GM12872 (cell line): ENCODE data around the gene TMBIM1.

Source experiments
- TF ChIP-seq, protein P1 (sequence below): IDR thresholded peaks from 3 replicates; pipeline ENCODE4 v1.5.1; 2011; ENCODE audit warnings: low read depth, mild to moderate bottlenecking, low read length, moderate library complexity; ENCODE audit not compliant: insufficient read depth

Gene TMBIM1

DNA sequence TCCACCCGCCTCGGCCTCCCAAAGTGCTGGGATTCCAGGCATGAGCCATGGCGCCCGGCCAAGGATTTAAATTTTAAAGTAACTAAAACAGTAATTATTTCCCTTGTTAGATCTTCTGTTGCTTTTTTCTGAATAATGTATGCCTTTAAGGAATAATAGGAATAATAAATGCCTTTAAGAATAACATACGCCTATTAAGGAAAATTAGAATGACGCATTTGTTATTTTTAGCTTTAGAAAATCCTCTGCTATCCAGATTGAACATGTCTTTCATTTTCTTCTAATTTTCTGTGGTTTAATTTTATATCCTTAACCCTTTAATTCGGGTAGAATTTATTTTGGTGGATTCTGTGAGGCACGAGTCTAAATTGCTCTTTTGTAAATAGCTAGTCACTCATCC, 23.1 kb upstream of the TMBIM1 start:
- TF ChIP-seq, protein P1, sequence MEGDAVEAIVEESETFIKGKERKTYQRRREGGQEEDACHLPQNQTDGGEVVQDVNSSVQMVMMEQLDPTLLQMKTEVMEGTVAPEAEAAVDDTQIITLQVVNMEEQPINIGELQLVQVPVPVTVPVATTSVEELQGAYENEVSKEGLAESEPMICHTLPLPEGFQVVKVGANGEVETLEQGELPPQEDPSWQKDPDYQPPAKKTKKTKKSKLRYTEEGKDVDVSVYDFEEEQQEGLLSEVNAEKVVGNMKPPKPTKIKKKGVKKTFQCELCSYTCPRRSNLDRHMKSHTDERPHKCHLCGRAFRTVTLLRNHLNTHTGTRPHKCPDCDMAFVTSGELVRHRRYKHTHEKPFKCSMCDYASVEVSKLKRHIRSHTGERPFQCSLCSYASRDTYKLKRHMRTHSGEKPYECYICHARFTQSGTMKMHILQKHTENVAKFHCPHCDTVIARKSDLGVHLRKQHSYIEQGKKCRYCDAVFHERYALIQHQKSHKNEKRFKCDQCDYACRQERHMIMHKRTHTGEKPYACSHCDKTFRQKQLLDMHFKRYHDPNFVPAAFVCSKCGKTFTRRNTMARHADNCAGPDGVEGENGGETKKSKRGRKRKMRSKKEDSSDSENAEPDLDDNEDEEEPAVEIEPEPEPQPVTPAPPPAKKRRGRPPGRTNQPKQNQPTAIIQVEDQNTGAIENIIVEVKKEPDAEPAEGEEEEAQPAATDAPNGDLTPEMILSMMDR, result no peak

- TF ChIP-seq, protein P1, result no peak
Observed at GRCh38 chr2:218313356-218313755, 21.1 kb upstream of the TMBIM1 start.

DNA sequence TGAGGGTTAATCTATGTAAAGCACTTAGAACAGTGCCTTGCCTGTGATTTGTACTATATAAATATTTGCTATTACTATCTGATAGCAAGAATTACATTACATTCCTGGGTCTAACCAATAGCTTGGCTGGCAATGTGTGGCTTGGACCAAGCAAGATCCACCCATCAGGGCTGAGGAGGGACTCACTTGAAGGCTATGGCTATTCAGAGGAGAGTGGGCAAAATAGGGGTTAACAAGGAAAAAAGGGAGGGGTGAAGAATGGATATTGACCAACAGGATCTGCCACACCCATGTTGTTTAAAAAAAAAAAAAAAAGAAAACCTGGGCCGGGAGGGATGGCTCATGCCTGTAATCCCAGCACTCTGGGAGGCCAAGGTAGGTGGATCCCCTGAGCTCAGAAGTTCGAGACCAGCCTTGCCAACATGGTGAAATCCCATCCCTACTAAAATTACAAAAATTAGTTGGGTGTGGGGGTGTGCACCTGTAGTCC, 20.0 kb upstream of the TMBIM1 start:
- TF ChIP-seq, protein P1, result no peak

DNA sequence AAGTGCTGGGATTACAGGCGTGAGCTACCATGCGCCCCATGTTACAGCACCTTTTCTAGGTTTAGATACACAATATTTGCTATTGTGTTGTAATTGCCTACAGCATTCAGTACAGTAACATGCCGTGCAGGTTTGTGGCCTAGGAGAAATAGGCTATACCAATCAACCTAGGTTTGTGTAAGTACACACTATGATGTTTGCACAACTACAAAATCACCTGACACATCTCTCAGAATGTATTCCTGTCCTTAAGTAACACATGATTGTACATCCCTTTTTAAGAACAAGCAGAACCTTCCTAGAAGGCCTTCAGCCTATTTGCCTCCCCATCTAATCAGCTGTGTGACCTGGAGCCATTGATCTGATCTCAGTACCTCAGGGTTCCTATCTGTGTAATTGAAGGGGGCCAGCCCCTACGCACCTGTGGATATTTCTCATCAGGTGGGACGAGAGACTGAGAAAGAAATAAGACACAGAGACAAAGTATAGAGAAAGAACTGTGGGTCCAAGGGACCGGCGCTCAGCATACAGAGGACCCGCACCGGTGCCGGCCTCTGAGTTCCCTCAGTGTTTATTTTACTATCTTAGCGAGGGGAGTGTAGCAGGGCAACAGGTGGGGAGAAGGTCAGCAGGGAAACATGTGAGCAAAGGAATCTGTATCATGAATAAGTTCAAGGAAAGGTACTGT, 18.7 kb upstream of the TMBIM1 start:
- TF ChIP-seq, protein P1, result no peak

DNA sequence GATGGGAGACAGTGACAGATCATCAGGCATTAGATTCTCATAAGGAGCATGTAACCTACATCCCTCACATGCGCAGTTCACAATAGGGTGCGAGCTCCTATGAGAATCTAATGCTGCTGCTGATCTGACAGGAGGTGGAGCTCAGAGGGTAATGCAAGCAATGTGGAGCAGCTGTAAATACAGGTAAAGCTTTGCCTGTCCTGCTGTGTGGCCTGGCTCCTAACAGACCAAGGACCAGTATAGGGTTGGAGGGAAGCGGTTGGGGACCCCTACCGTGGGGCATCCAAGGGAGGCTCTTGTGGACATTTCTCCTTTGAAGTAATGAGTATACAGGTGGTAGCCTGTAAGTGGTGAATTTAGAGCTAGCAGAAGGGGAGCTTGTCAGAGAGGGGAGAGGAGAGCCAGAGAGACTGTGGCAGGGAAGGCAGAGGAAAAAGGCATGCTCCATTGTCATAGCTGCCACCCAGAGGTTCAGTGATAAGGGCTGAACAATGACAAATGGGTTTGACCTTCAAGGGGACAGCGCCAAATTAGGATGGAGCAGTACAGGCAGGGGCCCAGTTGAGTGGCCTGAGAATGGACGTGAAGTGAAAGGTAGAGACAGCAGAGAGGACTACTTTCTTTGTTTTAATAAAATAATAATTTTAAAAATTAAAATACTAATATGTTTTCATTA, 15.2 kb upstream of the TMBIM1 start:
- TF ChIP-seq, protein P1, result no peak

DNA sequence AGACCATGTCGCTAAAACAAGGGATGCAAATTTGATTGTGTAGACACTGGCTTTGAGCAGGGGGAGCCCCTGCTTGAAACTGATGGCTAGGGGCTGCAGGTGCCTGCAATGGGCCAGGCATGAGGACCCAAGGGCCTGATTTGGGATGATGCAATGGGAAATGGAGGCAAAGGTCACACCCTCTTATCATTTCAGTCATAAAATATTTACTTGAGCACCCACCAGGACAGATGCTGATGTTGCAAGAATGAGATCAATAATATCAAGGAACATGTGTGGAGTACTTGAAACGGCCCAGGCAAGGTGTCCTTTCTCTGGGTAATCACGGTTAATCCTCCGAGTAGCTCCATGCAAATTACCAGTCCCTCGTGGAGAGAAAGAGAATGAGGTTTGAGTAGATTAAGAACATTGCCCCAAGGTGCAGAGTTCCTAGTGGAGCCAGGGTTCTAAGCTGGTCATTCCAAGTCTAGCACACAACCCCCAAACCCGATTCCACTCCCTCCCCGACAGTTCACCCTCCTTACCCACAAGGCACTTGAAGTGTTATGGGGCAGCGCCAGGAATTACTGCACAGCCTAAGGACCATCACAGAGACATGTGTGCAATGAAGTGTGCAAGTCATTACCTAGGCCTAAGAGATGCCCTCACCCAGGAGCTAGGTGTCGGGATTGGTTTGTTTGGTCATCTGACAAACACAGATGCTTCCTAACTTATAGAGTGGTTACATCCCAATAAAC, 14.0 kb upstream of the TMBIM1 start:
- TF ChIP-seq, protein P1, result no peak

DNA sequence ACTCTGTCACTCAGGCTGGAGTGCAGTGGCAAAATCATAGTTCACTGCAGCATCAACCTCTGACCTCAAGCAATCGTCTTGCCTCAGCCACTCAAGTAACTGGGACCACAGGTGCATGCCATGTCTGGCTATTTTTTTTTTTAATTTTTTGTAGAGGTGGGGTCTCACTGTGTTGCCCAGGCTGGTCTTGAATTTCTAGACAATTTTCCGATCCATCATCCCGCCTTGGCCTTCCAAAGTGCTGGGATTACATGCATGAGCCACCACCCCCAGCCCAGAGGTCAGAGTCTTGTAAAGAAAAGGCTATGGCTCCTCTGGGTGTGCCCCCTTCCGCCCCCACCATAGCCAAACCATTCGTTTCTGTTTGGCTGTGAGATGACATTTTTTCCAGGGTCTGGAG, 13.1 kb upstream of the TMBIM1 start:
- TF ChIP-seq, protein P1, result no peak
